Peyer's patch (tissue), 4 donors: ENCODE results near the gene MGAT3. TPM values are rescaled to one million over a fixed set of nuclear protein-coding genes. Genes with fewer than 3 reads are reported as not detected.

Experiments
- DNase-seq, 3 donors: peaks; one replicate each; pipeline ENCODE4 v3.0.0-alpha.2; 2017 to 2019
- H3K27ac ChIP-seq, 4 donors: fragments of 200-600 bp; sonication (generic); one replicate each; pipeline ENCODE4 v1.5.1; 2016 to 2019
- H3K27me3 ChIP-seq, 2 donors: fragments of 200-600 bp; sonication (generic); one replicate each; pipeline ENCODE4 v1.5.1; 2019
- H3K36me3 ChIP-seq, 3 donors: fragments of 200-600 bp; sonication (generic); one replicate each; pipeline ENCODE4 v1.5.1; 2016 to 2019
- H3K4me1 ChIP-seq, 4 donors: fragments of 200-600 bp; sonication (generic); one replicate each; pipeline ENCODE4 v1.5.1; 2016 to 2019
- H3K4me3 ChIP-seq, 4 donors: fragments of 200-600 bp; sonication (generic); 1 replicate in 3 of 4; 2 replicates in 1 of 4; pipeline ENCODE4 v1.5.1; 2016 to 2019; ENCODE audit warnings: mild to moderate bottlenecking in 1 of 4
- H3K9me3 ChIP-seq, 4 donors: fragments of 200-600 bp; sonication (generic); one replicate each; pipeline ENCODE4 v1.5.1; 2016 to 2019; ENCODE audit warnings: mild to moderate bottlenecking in 1 of 4
- CTCF ChIP-seq, 6 experiments: fragments of 450-650 bp in 4 of 6; fragments of 200-600 bp in 2 of 6; sonication (generic) in 1 of 6; IDR thresholded peaks; one replicate each; pipeline ENCODE4 v1.5.1; 2017 to 2019; ENCODE audit warnings: antibody characterized with exemption in 6 of 6, mild to moderate bottlenecking in 3 of 6, moderate library complexity in 1 of 6
- POLR2A ChIP-seq, 2 donors: fragments of 450-650 bp; IDR thresholded peaks; one replicate each; pipeline ENCODE4 v1.5.1; 2017; ENCODE audit warnings: antibody characterized with exemption in 2 of 2, mild to moderate bottlenecking in 2 of 2, moderate library complexity in 2 of 2
- total RNA-seq, 4 donors: library from RNA; depleted of rRNA; stranded (reverse); fragments of >200 nt; gene quantifications; one replicate each; pipeline ENCODE4 v1.1.0, GENCODE V29; 2016

Gene MGAT3
- total RNA-seq, 4 donors from 2014 or later = 5.0 to 53.7 (median 49.6) TPM

- H3K27ac ChIP-seq = no peak overlapping the region
- H3K36me3 ChIP-seq = peaks cover 0 to 86% (median 0%) of the 10 kb centered on the region in 3 donors
- DNase-seq = peak in 1 of 3 donors; percentile 49
Observed at GRCh38 chr22:39419096-39419495, 37.7 kb upstream of the MGAT3 start.

DNA sequence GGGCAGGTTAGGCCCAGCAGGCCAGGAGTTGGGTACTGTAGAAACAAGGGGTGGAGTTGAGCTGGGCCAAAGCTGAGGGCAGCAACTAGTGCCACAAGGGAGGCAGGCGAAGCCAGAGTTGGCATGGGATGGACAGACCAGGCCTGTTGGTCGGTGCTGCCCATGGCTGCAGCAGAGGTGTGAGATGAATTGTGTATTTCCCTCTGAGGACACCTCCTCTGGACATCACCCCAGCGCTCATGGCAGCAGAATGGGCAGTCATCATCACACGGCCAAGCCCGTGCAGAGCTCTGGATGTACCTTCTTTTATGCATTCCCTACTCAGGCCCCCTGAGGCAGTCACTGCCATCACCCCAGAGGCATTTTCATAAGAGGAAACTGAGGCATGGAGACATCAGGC lies 36.9 kb upstream of the MGAT3 start:
- H3K27ac ChIP-seq = no peak overlapping the region
- H3K27me3 ChIP-seq = no peaks in the 10 kb centered on the region
- H3K4me3 ChIP-seq = no peak overlapping the region
- no peak for TF ChIP-seq POLR2A (IDR thresholded peaks at IDR 0.05)
- no peak for TF ChIP-seq CTCF (IDR thresholded peaks at IDR 0.05)
- peak in 1 of 3 donors; percentile 33 for DNase-seq
- H3K9me3 ChIP-seq = no peaks in the 10 kb centered on the region
- no peaks in the 10 kb centered on the region for H3K4me1 ChIP-seq
- H3K36me3 ChIP-seq = peaks cover 0 to 91% (median 0%) of the 10 kb centered on the region in 3 donors

More at GRCh38 chr22:39419096-39419495, 37.7 kb upstream of the MGAT3 start:
- Histone ChIP-seq H3K27me3 (no peaks in the 10 kb centered on the region), H3K9me3 (no peaks in the 10 kb centered on the region), H3K4me1 (no peaks in the 10 kb centered on the region), H3K4me3 (no peak overlapping the region)
- TF ChIP-seq POLR2A (IDR thresholded peaks at IDR 0.05) = no peak
- no peak for TF ChIP-seq CTCF (IDR thresholded peaks at IDR 0.05)

- H3K27me3 ChIP-seq = no peaks in the 10 kb centered on the region
- TF ChIP-seq POLR2A (IDR thresholded peaks at IDR 0.05) = no peak
- no peak for TF ChIP-seq CTCF (IDR thresholded peaks at IDR 0.05)
- H3K4me3 ChIP-seq = no peak overlapping the region
- peaks cover 0 to 86% (median 0%) of the 10 kb centered on the region in 3 donors for H3K36me3 ChIP-seq
- peak in 1 of 3 donors; percentile 31 for DNase-seq
- H3K4me1 ChIP-seq = no peaks in the 10 kb centered on the region
- H3K27ac ChIP-seq = no peak overlapping the region
- H3K9me3 ChIP-seq = no peaks in the 10 kb centered on the region
Observed at GRCh38 chr22:39421691-39422090, 35.1 kb upstream of the MGAT3 start.

GRCh38 chr22:39422101-39422500 lies 34.7 kb upstream of the MGAT3 start:
- H3K27me3 ChIP-seq = no peaks in the 10 kb centered on the region
- H3K36me3 ChIP-seq = peaks cover 0 to 86% (median 0%) of the 10 kb centered on the region in 3 donors
- TF ChIP-seq POLR2A (IDR thresholded peaks at IDR 0.05) (no peak), CTCF (IDR thresholded peaks at IDR 0.05) (no peak)
- H3K9me3 ChIP-seq = no peaks in the 10 kb centered on the region
- no peaks in the 10 kb centered on the region for H3K4me1 ChIP-seq
- no peak for DNase-seq
- H3K4me3 ChIP-seq = no peak overlapping the region
- H3K27ac ChIP-seq = no peak overlapping the region

GRCh38 chr22:39422721-39423120 lies 34.1 kb upstream of the MGAT3 start:
- TF ChIP-seq CTCF (IDR thresholded peaks at IDR 0.05) = no peak
- no peak for TF ChIP-seq POLR2A (IDR thresholded peaks at IDR 0.05)
- Histone ChIP-seq H3K36me3 (peaks cover 0 to 86% (median 0%) of the 10 kb centered on the region in 3 donors), H3K27me3 (no peaks in the 10 kb centered on the region), H3K4me1 (no peaks in the 10 kb centered on the region), H3K4me3 (no peak overlapping the region), H3K9me3 (no peaks in the 10 kb centered on the region), H3K27ac (no peak overlapping the region)
- peak in 1 of 3 donors; percentile 8 for DNase-seq

- no peak overlapping the region for H3K27ac ChIP-seq
- no peak for DNase-seq
- H3K4me1 ChIP-seq = no peaks in the 10 kb centered on the region
- TF ChIP-seq POLR2A (IDR thresholded peaks at IDR 0.05) (no peak), CTCF (IDR thresholded peaks at IDR 0.05) (no peak)
- peaks cover 0 to 86% (median 0%) of the 10 kb centered on the region in 3 donors for H3K36me3 ChIP-seq
- H3K27me3 ChIP-seq = no peaks in the 10 kb centered on the region
- no peak overlapping the region for H3K4me3 ChIP-seq
- H3K9me3 ChIP-seq = no peaks in the 10 kb centered on the region
Observed at GRCh38 chr22:39423976-39424375, 32.8 kb upstream of the MGAT3 start.
